ENCODE results near the gene IL15RA.

The IL15RA gene

GRCh38 chr10:5977471-5978229 is at the start of gene IL15RA:
TSS of gene IL15RA (minus strand) at chr10:5977543. CDS start at chr10:5977492, 51 bp downstream.
- no peak for DNase-seq (ENCODE audit: low spot score)

- no peak for DNase-seq (ENCODE audit: low spot score)
These were observed 48.4 kb upstream of the IL15RA start for GRCh38 chr10:6025683-6026255.

- no peak for DNase-seq (ENCODE audit: low spot score)
These were observed 47.0 kb upstream of the IL15RA start for GRCh38 chr10:6024334-6024682.

GRCh38 chr10:6023661-6024333 is 46.5 kb upstream of the IL15RA start:
- DNase-seq (ENCODE audit: low spot score), result no peak

GRCh38 chr10:6022660-6023059 is 45.3 kb upstream of the IL15RA start:
- no peak for DNase-seq (ENCODE audit: low spot score)

- DNase-seq (ENCODE audit: low spot score), result no peak
These were observed 43.5 kb upstream of the IL15RA start for GRCh38 chr10:6020826-6021225.

- no peak for DNase-seq (ENCODE audit: low spot score)
These were observed 42.5 kb upstream of the IL15RA start for GRCh38 chr10:6019796-6020195.

GRCh38 chr10:6019010-6019782 is 41.9 kb upstream of the IL15RA start:
- DNase-seq (ENCODE audit: low spot score), result no peak

GRCh38 chr10:6018422-6018821 is 41.1 kb upstream of the IL15RA start:
- DNase-seq (ENCODE audit: low spot score), result no peak

GRCh38 chr10:6017781-6018354 is 40.5 kb upstream of the IL15RA start:
- no peak for DNase-seq (ENCODE audit: low spot score)

- DNase-seq (ENCODE audit: low spot score), result peak; percentile 23
These were observed 37.0 kb upstream of the IL15RA start for GRCh38 chr10:6014241-6014761.

- no peak for DNase-seq (ENCODE audit: low spot score)
These were observed 36.3 kb upstream of the IL15RA start for GRCh38 chr10:6013413-6014192.

- no peak for DNase-seq (ENCODE audit: low spot score)
These were observed 35.0 kb upstream of the IL15RA start for GRCh38 chr10:6012121-6012905.

- DNase-seq (ENCODE audit: low spot score), result no peak
These were observed 34.2 kb upstream of the IL15RA start for GRCh38 chr10:6011558-6011957.

- no peak for DNase-seq (ENCODE audit: low spot score)
These were observed 33.2 kb upstream of the IL15RA start for GRCh38 chr10:6010569-6010968.

- no peak for DNase-seq (ENCODE audit: low spot score)
These were observed 32.6 kb upstream of the IL15RA start for GRCh38 chr10:6009961-6010360.

GRCh38 chr10:6009150-6009549 is 31.8 kb upstream of the IL15RA start:
- DNase-seq (ENCODE audit: low spot score), result no peak

- no peak for DNase-seq (ENCODE audit: low spot score)
These were observed 31.3 kb upstream of the IL15RA start for GRCh38 chr10:6008497-6009142.

- no peak for DNase-seq (ENCODE audit: low spot score)
These were observed 29.6 kb upstream of the IL15RA start for GRCh38 chr10:6006991-6007390.

- no peak for DNase-seq (ENCODE audit: low spot score)
These were observed 29.2 kb upstream of the IL15RA start for GRCh38 chr10:6006546-6006945.
